BJ (cell line): ENCODE measurements around the gene RANBP3L. TPM values are rescaled to one million over a fixed set of nuclear protein-coding genes. Genes with fewer than 3 reads are reported as not detected.

Source experiments
- CTCF ChIA-PET: fragments of 350-600 bp; formaldehyde crosslinking; extraction: SDS; loops from one replicate; lab custom pipeline; 2021; ENCODE audit warnings: antibody characterized with exemption, inconsistent platforms; lab: Yijun Ruan, JAX
- POLR2A ChIA-PET: fragments of 300-600 bp; sonication (Branson Sonifier 250); formaldehyde crosslinking; extraction: SDS; loops from one replicate; lab custom pipeline; 2021; ENCODE audit warnings: antibody characterized with exemption; lab: Charles Lee
- DNase-seq: peaks from one replicate; pipeline ENCODE4 v3.0.0-alpha.2; 2011; ENCODE audit warnings: low read depth
- H3K27me3 ChIP-seq: 2 replicates; pipeline ENCODE4 v1.6.0; 2011; ENCODE audit warnings: low read length; ENCODE audit not compliant: control insufficient read depth, insufficient read depth
- H3K36me3 ChIP-seq: 2 replicates; pipeline ENCODE4 v1.5.1; 2011; ENCODE audit warnings: low read length; ENCODE audit not compliant: control insufficient read depth, insufficient read depth
- H3K4me3 ChIP-seq: 2 replicates; pipeline ENCODE4 v1.5.1; 2011; ENCODE audit warnings: low read depth, mild to moderate bottlenecking, control low read depth, low read length
- CTCF ChIP-seq: IDR thresholded peaks from 2 replicates; pipeline ENCODE4 v1.5.1; 2011; ENCODE audit warnings: low read depth, mild to moderate bottlenecking, control low read depth, inconsistent platforms, low read length, moderate library complexity; ENCODE audit not compliant: insufficient read depth
- polyA plus RNA-seq: library from polyadenylated mRNA; depleted of rRNA; stranded (reverse); fragments of >200 nt; gene quantifications from 2 replicates; pipeline ENCODE4 v1.2.3, GENCODE V29; 2011

The RANBP3L gene
- polyA plus RNA-seq, 1 experiment, result not detected

DNA sequence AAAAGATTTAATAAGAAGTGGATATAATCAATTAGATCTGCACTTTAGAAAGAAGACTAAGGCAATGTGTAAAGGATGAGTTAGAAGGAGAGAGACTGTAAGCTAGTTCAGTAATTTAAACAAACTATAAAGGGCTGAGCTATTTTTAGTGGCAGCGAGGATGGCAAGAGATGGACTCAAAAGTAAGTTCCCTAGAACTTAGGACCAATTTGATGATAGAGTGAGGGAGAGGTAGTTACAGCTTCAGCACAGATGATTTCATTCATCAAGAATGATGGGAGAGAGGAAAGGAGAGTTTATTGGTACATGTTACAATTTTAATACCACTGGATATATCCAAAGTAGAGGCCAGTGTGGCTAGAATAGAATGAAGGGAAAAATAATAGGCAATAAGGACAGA is 79.1 kb downstream of the RANBP3L start:
- POLR2A ChIA-PET, result interaction anchor here (0.6 kb wide), 1 partner anchor 396 kb away, joined by 5 read pairs; no protein-coding TSS in a partner anchor
- H3K27me3 ChIP-seq, result no peaks in the 10 kb centered on the region
- no peak overlapping the region for H3K4me3 ChIP-seq
- peaks cover 4% of the 10 kb centered on the region; the same call in 1 of the 2 replicates for H3K36me3 ChIP-seq
- DNase-seq, result no peak
- CTCF ChIA-PET, result no interaction called here
- TF ChIP-seq CTCF, result no peak

DNA sequence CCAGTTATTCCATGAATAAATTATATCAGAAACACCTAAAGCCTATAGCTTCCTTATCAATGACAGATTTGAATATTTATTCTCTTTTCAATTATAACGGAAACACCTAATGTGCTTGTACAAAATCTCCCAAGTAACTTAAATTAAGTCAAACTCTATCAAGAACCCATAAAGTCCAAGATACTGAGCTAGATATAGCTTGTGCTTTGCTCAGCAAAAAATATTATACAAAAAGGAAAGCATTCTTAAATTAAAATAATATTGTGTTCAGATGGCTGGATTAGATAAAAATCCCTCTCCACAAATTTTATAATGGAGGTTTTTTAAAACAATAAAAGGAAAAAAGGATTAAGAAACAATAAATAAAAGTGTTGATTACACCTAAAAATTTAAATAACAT is 83.7 kb downstream of the RANBP3L start:
- H3K27me3 ChIP-seq, result no peaks in the 10 kb centered on the region
- ChIA-PET POLR2A (no interaction called here), CTCF (interaction anchor here (1.1 to 1.3 kb wide), 3 partner anchors 15 to 87 kb away, joined by 3 to 5 read pairs (median 4); no protein-coding TSS in a partner anchor)
- no peak overlapping the region for H3K4me3 ChIP-seq
- DNase-seq, result no peak
- no peak for TF ChIP-seq CTCF
- H3K36me3 ChIP-seq, result peaks cover 4% of the 10 kb centered on the region; the same call in 1 of the 2 replicates

DNA sequence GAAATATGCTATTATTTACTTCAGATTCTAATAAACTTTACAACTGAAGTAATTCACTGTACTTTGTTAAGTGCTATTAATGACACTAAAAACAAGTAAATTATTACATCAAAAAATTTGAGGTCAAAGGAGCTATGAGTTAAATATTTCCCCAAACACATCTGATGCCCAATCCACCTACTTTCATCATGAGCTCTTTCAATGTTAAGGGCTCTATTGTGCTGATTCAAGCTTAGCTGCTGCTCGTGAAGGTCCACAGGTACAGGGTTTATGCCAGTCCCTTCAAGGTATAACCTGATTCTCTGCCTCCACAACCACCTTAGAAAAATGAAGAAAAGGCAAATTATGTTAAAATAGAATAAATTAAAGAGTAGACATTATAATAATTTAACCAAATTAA is 84.1 kb downstream of the RANBP3L start:
- H3K4me3 ChIP-seq, result no peak overlapping the region
- peaks cover 4% of the 10 kb centered on the region; the same call in 1 of the 2 replicates for H3K36me3 ChIP-seq
- no peak for DNase-seq
- POLR2A ChIA-PET, result no interaction called here
- TF ChIP-seq CTCF, result no peak
- CTCF ChIA-PET, result interaction anchor here (1.1 to 1.3 kb wide), 2 partner anchors 47 to 88 kb away, joined by 3 to 4 read pairs; no protein-coding TSS in a partner anchor
- H3K27me3 ChIP-seq, result no peaks in the 10 kb centered on the region

GRCh38 chr5:36215910-36216309 is 85.8 kb downstream of the RANBP3L start:
- H3K4me3 ChIP-seq, result no peak overlapping the region
- no peak for DNase-seq
- TF ChIP-seq CTCF, result no peak
- CTCF ChIA-PET, result no interaction called here
- POLR2A ChIA-PET, result no interaction called here
- no peaks in the 10 kb centered on the region for H3K27me3 ChIP-seq
- peaks cover 3% of the 10 kb centered on the region; the same call in 1 of the 2 replicates for H3K36me3 ChIP-seq

GRCh38 chr5:36214436-36214835 is 87.3 kb downstream of the RANBP3L start:
- no peak for TF ChIP-seq CTCF
- CTCF ChIA-PET, result interaction anchor here (0.9 kb wide), 1 partner anchor 183 kb away, joined by 3 read pairs; no protein-coding TSS in a partner anchor
- Histone ChIP-seq H3K36me3 (no peaks in the 10 kb centered on the region), H3K27me3 (no peaks in the 10 kb centered on the region), H3K4me3 (no peak overlapping the region)
- POLR2A ChIA-PET, result interaction anchor here (0.7 kb wide), 1 partner anchor 145 kb away, joined by 3 read pairs; no protein-coding TSS in a partner anchor
- DNase-seq, result no peak
